GM21529 (cell line): Measurements from ENCODE around the gene CENPP.

Experiments
- ATAC-seq: cut with Tn5 transposase; IDR thresholded peaks from one replicate; pipeline ENCODE4 v1.9.1; 2021; ENCODE audit not compliant: unreplicated experiment

Gene CENPP

GRCh38 chr9:92422611-92423338 is 97.0 kb downstream of the CENPP start:
- no peak for ATAC-seq

- no peak for ATAC-seq
Observed at GRCh38 chr9:92423612-92424011, 97.9 kb downstream of the CENPP start.

- ATAC-seq = no peak
Observed at GRCh38 chr9:92424340-92424739, 98.6 kb downstream of the CENPP start, which contains the start of gene OMD. OMD (minus strand) TSS chr9:92424471; CDS start chr9:92417558, 6,913 bp downstream.

- ATAC-seq = no peak
Observed at GRCh38 chr9:92425474-92425873, 99.7 kb downstream of the CENPP start.

- no peak for ATAC-seq
Observed at GRCh38 chr9:92426501-92427145, 100.9 kb downstream of the CENPP start.

GRCh38 chr9:92429836-92430235 is 104.1 kb downstream of the CENPP start:
- ATAC-seq = no peak

GRCh38 chr9:92432350-92432749 is 106.6 kb downstream of the CENPP start:
- ATAC-seq = no peak

- no peak for ATAC-seq
Observed at GRCh38 chr9:92432972-92433548, 107.3 kb downstream of the CENPP start.

- ATAC-seq = no peak
Observed at GRCh38 chr9:92435263-92435662, 109.5 kb downstream of the CENPP start.

GRCh38 chr9:92438900-92439526 is 113.3 kb downstream of the CENPP start:
- ATAC-seq = no peak

GRCh38 chr9:92439921-92440750 is 114.4 kb downstream of the CENPP start:
- no peak for ATAC-seq

GRCh38 chr9:92440751-92441046 is 114.9 kb downstream of the CENPP start:
- ATAC-seq = no peak

- no peak for ATAC-seq
Observed at GRCh38 chr9:92444841-92445240, 119.1 kb downstream of the CENPP start.

- ATAC-seq = no peak
Observed at GRCh38 chr9:92446536-92446935, 120.8 kb downstream of the CENPP start.

GRCh38 chr9:92455217-92455616 is 129.5 kb downstream of the CENPP start:
- ATAC-seq = no peak

GRCh38 chr9:92457576-92457975 is 131.8 kb downstream of the CENPP start:
- no peak for ATAC-seq

- no peak for ATAC-seq
Observed at GRCh38 chr9:92463387-92463786, 137.6 kb downstream of the CENPP start.

GRCh38 chr9:92463984-92464383 is 138.2 kb downstream of the CENPP start:
- no peak for ATAC-seq

- ATAC-seq = no peak
Observed at GRCh38 chr9:92467041-92467440, 141.3 kb downstream of the CENPP start.

GRCh38 chr9:92467511-92467910 is 141.8 kb downstream of the CENPP start:
- no peak for ATAC-seq

GRCh38 chr9:92468206-92468605 is 142.5 kb downstream of the CENPP start:
- no peak for ATAC-seq
